Heart right ventricle (tissue), 16 donors: ENCODE results near the gene LTBP1. TPM values are rescaled to one million over a fixed set of nuclear protein-coding genes. Genes with fewer than 3 reads are reported as not detected.
"Not testable (repeated sequence)": the region's sequence is repeated elsewhere in the genome, so short reads cannot be mapped to it uniquely, and the experiment has no call there.

Experiments used
- ATAC-seq, 8 donors: fragments of 200-7000 bp; cut with Tn5 transposase; one replicate each; pipeline ENCODE4 v1.9.1; 2020; ENCODE audit warnings: mild to moderate bottlenecking in 8 of 8, moderate library complexity in 8 of 8, moderate number of reproducible peaks in 1 of 8
- DNase-seq, 2 donors: peaks; one replicate each; pipeline ENCODE4 v3.0.0-alpha.2; 2020
- H3K27ac ChIP-seq, 10 donors: fragments of 200-600 bp; sonication (generic) in 2 of 10; one replicate each; pipeline versions ENCODE4 v1.5.0 to v1.8.0; 2020 to 2022; ENCODE audit warnings: mild to moderate bottlenecking in 3 of 10
- H3K27me3 ChIP-seq, 7 donors: fragments of 200-600 bp; one replicate each; pipeline ENCODE4 v1.8.0; 2021 to 2022; ENCODE audit warnings: mild to moderate bottlenecking in 2 of 7
- H3K36me3 ChIP-seq, 9 donors: fragments of 200-600 bp; sonication (generic) in 1 of 9; one replicate each; pipeline versions ENCODE4 v1.5.0 to v1.8.0; 2020 to 2022; ENCODE audit warnings: mild to moderate bottlenecking in 2 of 9
- H3K4me1 ChIP-seq, 9 donors: fragments of 200-600 bp; sonication (generic) in 1 of 9; one replicate each; pipeline versions ENCODE4 v1.5.0 to v1.8.0; 2020 to 2022; ENCODE audit warnings: mild to moderate bottlenecking in 4 of 9
- H3K4me3 ChIP-seq, 10 donors: fragments of 200-600 bp; sonication (generic) in 2 of 10; one replicate each; pipeline versions ENCODE4 v1.5.0 to v1.8.0; 2020 to 2022; ENCODE audit warnings: mild to moderate bottlenecking in 7 of 10, moderate library complexity in 2 of 10
- H3K9me3 ChIP-seq, 11 donors: fragments of 200-600 bp in 10 of 11; sonication (generic) in 2 of 11; one replicate each; pipeline versions ENCODE4 v1.5.0 to v1.8.0; 2013 to 2022; ENCODE audit warnings: mild to moderate bottlenecking in 2 of 11, control low read depth in 1 of 11, moderate library complexity in 1 of 11
- CTCF ChIP-seq, 9 donors: fragments of 200-600 bp; sonication (generic) in 2 of 9; IDR thresholded peaks; one replicate each; pipeline versions ENCODE4 v1.5.0 to v1.8.0; 2021 to 2022; ENCODE audit warnings: antibody characterized with exemption in 9 of 9, mild to moderate bottlenecking in 5 of 9, moderate library complexity in 1 of 9
- WGBS, 2 donors: extraction: QIAGEN DNeasy Blood & Tissue Kit; methylation state at CpG; one replicate each; pipeline ENCODE4 v1.1.7; 2013; ENCODE audit warnings: inconsistent platforms in 1 of 2; 5-methylcytosine and 5-hydroxymethylcytosine counted together
- intact Hi-C, 10 donors: fragments of 100-400 bp; cut with DNase I; formaldehyde crosslinking; loops; one replicate each; pipeline versions ENCODE4 v1.11.1 to v1.14.2; 2022
- polyA plus RNA-seq, 2 donors: library from polyadenylated mRNA; stranded (reverse); fragments of 200-250 nt; gene quantifications; one replicate each; pipeline ENCODE4 v1.2.3, GENCODE V29; 2013
- total RNA-seq, 10 donors: library from RNA; stranded (reverse); fragmentation: NEBNext Ultra II Directional in 3 of 10; extraction: Animal tissue kit (Norgen Biotek cat#: 25700) in 3 of 10; gene quantifications; one replicate each; pipeline versions ENCODE4 v1.2.1 to v1.2.4, GENCODE V29; 2021 to 2023
- donor health status: Arrhythmogenic right ventricular cardiomyopathy.
- donor health status: ischemic (EF 13 %, LVEDD 7.1; RV severe dilation, severe dysfunction).
- donor health status: healthy with polysubstance abuse.
- donor health status: DM: no; HTN: yes; CAD: no.
- donor health status: DM: no; HTN: no; CAD: no.
- donor health status: ischemic (EF 25% LVEDD 6.9; RV normal size, moderate dysfunction).
- donor health status: ischemic (EF 25% LVEDD 5.7; RV mildly dilated, moderate dysfunction).
- donor health status: healthy.
- donor health status: DM: yes; HTN: yes; CAD: no.
- donor health status: Ischemic cardiomyopathy.
- donor health status: ischemic (EF 35%, LVEDD 5.7; RV mildly dilated, moderate dysfunction).
- donor health status: nonischemic (EF 11% LVEDD 7.7; RV severe dilation, severe dysfunction).
- donor health status: DM: yes; HTN: yes; CAD: no.
- donor health status: PGD.
- donor health status: ischemic (EF 29% LVEDD 5.4; RV normal size, mild dysfunction).
- donor health status: nonischemic (EF 23%, LVEDD 6.1; RV moderate dilation, normal function).

The LTBP1 gene
- total and polyA plus RNA-seq, 12 donors: 22.4 to 164 (median 84.3) TPM

DNA sequence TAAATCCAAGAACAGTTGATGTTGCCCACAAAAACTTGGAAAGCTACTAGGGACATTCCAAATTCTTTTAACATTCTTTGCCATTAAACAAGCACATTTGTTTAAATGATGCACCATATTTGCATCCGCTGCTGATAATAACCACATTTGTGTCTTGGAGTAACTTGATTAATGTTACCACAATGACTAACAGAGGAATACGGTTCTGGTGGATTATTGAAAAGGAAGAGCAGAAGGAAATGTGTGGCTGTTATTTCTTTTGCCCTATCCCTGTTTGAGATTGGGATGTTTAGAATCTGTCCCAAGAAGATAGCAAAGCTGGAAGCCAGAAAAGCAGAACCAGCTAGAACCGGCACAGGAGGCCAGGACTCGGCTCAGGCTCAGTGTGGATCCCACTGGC is 490.5 kb downstream of the LTBP1 start:
- DNase-seq (no peak), ATAC-seq (no peak)
- no peaks in the 10 kb centered on the region for H3K9me3 ChIP-seq
- peak overlapping the region in 9 of 10 donors; percentile 28 to 86 (median 72) for H3K27ac ChIP-seq
- WGBS, 2 donors: 45 to 55% methylated on average over 4 of the region's 4 CpGs
- no peaks in the 10 kb centered on the region for H3K36me3 ChIP-seq
- peaks cover 0 to 70% (median 14%) of the 10 kb centered on the region in 9 donors for H3K4me1 ChIP-seq
- intact Hi-C loops: loop anchor here in 1 of 10 donors (10.0 kb wide), 1 partner anchor 162 kb away; no protein-coding TSS in a partner anchor
- no peak for TF ChIP-seq CTCF (IDR thresholded peaks at IDR 0.05)
- no peaks in the 10 kb centered on the region for H3K27me3 ChIP-seq
- peak overlapping the region in 9 of 10 donors; percentile 4 to 55 (median 43) for H3K4me3 ChIP-seq

DNA sequence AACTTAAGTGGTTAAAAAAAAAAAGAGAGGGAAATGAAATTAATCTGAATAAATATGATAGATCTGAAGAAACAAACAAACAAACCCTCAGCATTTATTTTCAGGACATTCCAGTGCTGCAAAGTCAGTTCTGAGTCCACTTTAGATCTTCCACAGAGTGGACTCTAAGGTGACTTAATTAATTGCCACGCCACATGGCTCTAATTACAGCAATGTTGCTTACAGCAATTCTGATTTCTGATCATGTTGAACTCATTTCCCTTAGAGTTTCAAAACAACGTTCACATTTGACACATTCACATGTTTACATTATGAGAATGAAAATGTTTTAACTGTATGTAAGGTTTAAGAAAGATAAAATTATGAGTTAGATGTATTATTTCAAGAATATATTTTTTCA is 491.1 kb downstream of the LTBP1 start:
- no peak for ATAC-seq
- Histone ChIP-seq H3K9me3 (no peaks in the 10 kb centered on the region), H3K27ac (peak overlapping the region in 9 of 10 donors; percentile 28 to 86 (median 72)), H3K4me3 (peak overlapping the region in 9 of 10 donors; percentile 4 to 55 (median 43)), H3K4me1 (peaks cover 0 to 70% (median 14%) of the 10 kb centered on the region in 9 donors), H3K27me3 (no peaks in the 10 kb centered on the region), H3K36me3 (no peaks in the 10 kb centered on the region)
- TF ChIP-seq CTCF (IDR thresholded peaks at IDR 0.05): no peak
- DNase-seq: no peak
- WGBS, 2 donors: 46 to 58% methylated on average over 2 of the region's 2 CpGs
- intact Hi-C loops: loop anchor here in 1 of 10 donors (10.0 kb wide), 1 partner anchor 163 kb away; no protein-coding TSS in a partner anchor

DNA sequence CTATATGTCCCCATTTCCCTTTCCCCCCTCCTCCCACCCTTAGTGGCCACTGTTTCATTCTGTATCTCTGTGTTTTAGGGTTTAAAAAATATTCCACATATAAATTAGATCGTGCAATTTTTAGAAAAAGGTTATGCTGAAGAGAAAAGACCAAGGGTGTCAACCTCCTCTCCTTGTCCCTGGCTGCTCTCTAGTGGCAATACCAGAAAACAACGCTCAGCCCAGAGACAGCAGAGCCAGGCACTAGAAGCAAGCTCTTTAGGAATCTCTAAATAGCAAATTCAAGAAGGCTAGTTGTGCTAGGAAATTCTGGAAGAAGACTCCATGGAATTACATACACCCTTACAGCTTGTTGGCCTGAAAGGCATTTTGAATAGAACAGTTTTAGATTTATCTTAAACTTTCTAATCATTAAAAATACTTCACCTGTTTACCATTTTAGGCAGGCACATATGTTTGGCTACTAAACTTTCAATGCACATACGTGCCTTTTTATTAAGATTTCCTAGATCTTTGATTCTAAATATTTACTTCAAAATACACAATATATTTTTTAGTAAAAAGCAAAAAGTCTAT is 494.6 kb downstream of the LTBP1 start:
- peaks cover 0 to 69% (median 24%) of the 10 kb centered on the region in 9 donors for H3K4me1 ChIP-seq
- peak in 1 of 2 donors; percentile 72 for DNase-seq

GRCh38 chr2:33442052-33442451 is 495.3 kb downstream of the LTBP1 start:
- Histone ChIP-seq H3K4me1 (peaks cover 0 to 68% (median 22%) of the 10 kb centered on the region in 9 donors), H3K27ac (peak overlapping the region in 9 of 10 donors; percentile 30 to 82 (median 61))
- ATAC-seq, DNase-seq, H3K4me3 ChIP-seq, H3K9me3 ChIP-seq, H3K36me3 ChIP-seq, H3K27me3 ChIP-seq: not testable (repeated sequence)
- intact Hi-C loops: loop anchor here in 3 of 10 donors (5.0 to 10.0 kb wide), 4 partner anchors 143 to 667 kb away; no protein-coding TSS in a partner anchor
- WGBS, 2 donors: 98% methylated on average over 9 of the region's 9 CpGs

More for the DNA sequence above, 494.6 kb downstream of the LTBP1 start:
- Histone ChIP-seq H3K27me3 (no peaks in the 10 kb centered on the region), H3K4me3 (no peak overlapping the region), H3K27ac (peak overlapping the region in 5 of 10 donors; percentile 8 to 82 (median 75)), H3K9me3 (no peaks in the 10 kb centered on the region), H3K36me3 (no peaks in the 10 kb centered on the region)
- TF ChIP-seq CTCF (IDR thresholded peaks at IDR 0.05): peak; percentile 46 to 85 (median 67)
- peak; percentile 57 to 89 (median 83) for ATAC-seq
- WGBS, 2 donors: 26% methylated on average over 3 of the region's 3 CpGs
- intact Hi-C loops: loop anchor here in 4 of 10 donors (2.0 to 10.0 kb wide), 7 partner anchors 27 to 667 kb away; no protein-coding TSS in a partner anchor
